RWPE2 (cell line): Measurements from ENCODE around the gene HMMR.

Experiments used
- ATAC-seq: fragments of 200-7000 bp; cut with Tn5 transposase; 3 replicates; pipeline ENCODE4 v1.9.1; 2021; ENCODE audit warnings: low read depth
- DNase-seq: peaks from one replicate; pipeline ENCODE4 v3.0.0-alpha.2; 2020; ENCODE audit warnings: low spot score
- H3K27ac ChIP-seq: fragments of 450-650 bp; 2 replicates; pipeline ENCODE4 v1.5.1; 2017; ENCODE audit warnings: mild to moderate bottlenecking; ENCODE audit not compliant: poor library complexity, severe bottlenecking
- H3K27me3 ChIP-seq: fragments of 250-450 bp; sonication (Bioruptor Pico); 2 replicates; pipeline ENCODE4 v1.5.1; 2021; ENCODE audit warnings: mild to moderate bottlenecking, moderate library complexity; ENCODE audit not compliant: insufficient read depth, poor library complexity, severe bottlenecking
- H3K36me3 ChIP-seq: fragments of 250-450 bp; sonication (Bioruptor Pico); 2 replicates; pipeline ENCODE4 v1.5.1; 2020; ENCODE audit warnings: low read depth, mild to moderate bottlenecking, moderate library complexity
- H3K4me1 ChIP-seq: fragments of 250-450 bp; sonication (Bioruptor Pico); 2 replicates; pipeline ENCODE4 v1.5.1; 2021; ENCODE audit warnings: mild to moderate bottlenecking, moderate library complexity; ENCODE audit not compliant: insufficient read depth, poor library complexity, severe bottlenecking
- H3K4me3 ChIP-seq: fragments of 250-450 bp; sonication (Bioruptor Pico); 2 replicates; pipeline ENCODE4 v1.5.1; 2021; ENCODE audit warnings: mild to moderate bottlenecking, moderate library complexity; ENCODE audit not compliant: severe bottlenecking
- H3K9me3 ChIP-seq: fragments of 250-450 bp; sonication (Bioruptor Pico); 2 replicates; pipeline ENCODE4 v1.5.1; 2021; ENCODE audit warnings: mild to moderate bottlenecking, moderate library complexity; ENCODE audit not compliant: severe bottlenecking
- TF ChIP-seq, protein P1 (sequence below): fragments of 450-650 bp; IDR thresholded peaks from one replicate; pipeline ENCODE4 v1.5.1; 2017; ENCODE audit warnings: mild to moderate bottlenecking, moderate library complexity; ENCODE audit not compliant: poor library complexity, severe bottlenecking

Gene HMMR

DNA sequence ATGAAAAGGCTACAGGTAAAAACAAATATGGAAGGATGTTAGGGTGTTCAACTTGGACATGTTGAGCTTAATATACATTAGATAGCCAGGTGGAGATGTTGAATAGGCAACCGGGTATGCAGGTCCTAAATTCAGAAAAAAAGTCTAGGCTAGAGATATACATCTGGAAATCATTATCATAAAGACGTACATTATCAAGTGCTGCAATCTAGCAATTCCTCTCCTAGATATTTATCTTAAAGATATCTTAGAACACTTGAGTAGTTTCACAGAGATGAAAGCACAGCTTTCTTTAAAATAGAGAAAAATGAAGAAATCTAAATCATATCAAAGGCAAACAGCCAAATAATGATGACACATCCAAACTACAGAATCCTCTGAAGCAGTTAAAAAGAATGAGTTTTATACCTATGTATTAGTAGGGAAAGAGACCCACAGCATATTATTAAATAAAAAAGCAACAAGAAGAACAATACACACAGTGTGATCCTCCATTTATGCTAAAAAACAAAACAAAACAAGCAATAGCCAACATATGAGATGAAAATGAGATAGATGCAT, 4.3 kb upstream of the HMMR start:
- TF ChIP-seq, protein P1, sequence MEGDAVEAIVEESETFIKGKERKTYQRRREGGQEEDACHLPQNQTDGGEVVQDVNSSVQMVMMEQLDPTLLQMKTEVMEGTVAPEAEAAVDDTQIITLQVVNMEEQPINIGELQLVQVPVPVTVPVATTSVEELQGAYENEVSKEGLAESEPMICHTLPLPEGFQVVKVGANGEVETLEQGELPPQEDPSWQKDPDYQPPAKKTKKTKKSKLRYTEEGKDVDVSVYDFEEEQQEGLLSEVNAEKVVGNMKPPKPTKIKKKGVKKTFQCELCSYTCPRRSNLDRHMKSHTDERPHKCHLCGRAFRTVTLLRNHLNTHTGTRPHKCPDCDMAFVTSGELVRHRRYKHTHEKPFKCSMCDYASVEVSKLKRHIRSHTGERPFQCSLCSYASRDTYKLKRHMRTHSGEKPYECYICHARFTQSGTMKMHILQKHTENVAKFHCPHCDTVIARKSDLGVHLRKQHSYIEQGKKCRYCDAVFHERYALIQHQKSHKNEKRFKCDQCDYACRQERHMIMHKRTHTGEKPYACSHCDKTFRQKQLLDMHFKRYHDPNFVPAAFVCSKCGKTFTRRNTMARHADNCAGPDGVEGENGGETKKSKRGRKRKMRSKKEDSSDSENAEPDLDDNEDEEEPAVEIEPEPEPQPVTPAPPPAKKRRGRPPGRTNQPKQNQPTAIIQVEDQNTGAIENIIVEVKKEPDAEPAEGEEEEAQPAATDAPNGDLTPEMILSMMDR = no peak
- DNase-seq (no peak), ATAC-seq (no peak)
- Histone ChIP-seq H3K27ac (no peak overlapping the region), H3K4me1 (peaks cover 12% of the 10 kb centered on the region), H3K9me3 (no peaks in the 10 kb centered on the region), H3K27me3 (no peaks in the 10 kb centered on the region), H3K4me3 (no peak overlapping the region), H3K36me3 (peaks cover 63% of the 10 kb centered on the region)

DNA sequence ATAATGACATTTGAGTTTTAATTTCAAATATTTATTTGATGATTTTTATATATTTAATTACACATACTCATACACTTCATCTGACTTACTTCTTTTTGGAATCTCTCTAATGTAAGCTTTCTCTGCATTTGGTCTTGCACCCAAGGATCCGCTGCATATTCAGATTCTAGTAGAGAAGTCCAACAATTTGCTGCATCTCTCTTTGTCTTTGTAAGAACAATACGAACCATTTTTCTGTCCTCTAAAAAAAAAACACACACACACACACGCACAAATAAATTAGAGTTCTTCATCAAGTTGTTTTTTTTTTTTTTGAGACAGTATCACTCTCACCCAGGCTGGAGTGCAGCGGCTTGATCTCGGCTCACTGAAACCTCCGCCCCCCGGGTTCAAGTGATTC, 3.6 kb upstream of the HMMR start:
- TF ChIP-seq, protein P1 = no peak
- H3K27me3 ChIP-seq = no peaks in the 10 kb centered on the region
- ATAC-seq = no peak
- peaks cover 56% of the 10 kb centered on the region for H3K36me3 ChIP-seq
- DNase-seq = no peak
- peaks cover 12% of the 10 kb centered on the region for H3K4me1 ChIP-seq
- no peak overlapping the region for H3K4me3 ChIP-seq
- H3K27ac ChIP-seq = no peak overlapping the region
- H3K9me3 ChIP-seq = no peaks in the 10 kb centered on the region

DNA sequence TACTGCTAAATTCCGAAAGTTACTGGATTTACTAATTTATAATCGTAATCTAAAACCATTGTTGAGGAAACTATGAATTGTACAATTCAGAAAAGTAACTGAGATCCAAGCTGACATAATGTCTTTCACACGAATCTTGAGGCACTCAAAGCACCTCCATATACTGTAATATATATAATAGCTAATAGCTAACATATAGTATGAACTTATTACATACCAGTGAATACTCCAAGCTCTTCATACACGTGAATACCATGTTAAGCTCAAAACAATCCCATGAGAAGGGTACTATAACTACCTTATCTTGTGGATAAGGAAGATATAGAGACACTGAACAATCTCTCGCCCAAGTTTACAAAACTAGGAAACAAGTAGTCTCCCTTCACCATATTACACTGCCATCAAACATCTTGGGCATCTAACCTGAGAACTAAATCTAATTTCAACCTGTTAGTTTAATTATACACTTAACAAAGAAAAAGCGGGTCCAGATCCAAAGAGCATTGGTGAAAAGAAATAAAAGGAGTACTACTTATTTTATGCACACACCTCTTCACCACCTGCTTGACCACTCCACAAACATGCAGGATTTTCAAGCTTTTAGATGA, 1.6 kb upstream of the HMMR start:
- peak overlapping the region; percentile 63 for H3K4me3 ChIP-seq
- no peak for ATAC-seq
- TF ChIP-seq, protein P1 = no peak
- H3K36me3 ChIP-seq = peaks cover 46% of the 10 kb centered on the region
- peak overlapping the region; percentile 86 for H3K27ac ChIP-seq
- H3K27me3 ChIP-seq = no peaks in the 10 kb centered on the region
- no peak for DNase-seq
- peaks cover 22% of the 10 kb centered on the region for H3K4me1 ChIP-seq
- H3K9me3 ChIP-seq = no peaks in the 10 kb centered on the region

DNA sequence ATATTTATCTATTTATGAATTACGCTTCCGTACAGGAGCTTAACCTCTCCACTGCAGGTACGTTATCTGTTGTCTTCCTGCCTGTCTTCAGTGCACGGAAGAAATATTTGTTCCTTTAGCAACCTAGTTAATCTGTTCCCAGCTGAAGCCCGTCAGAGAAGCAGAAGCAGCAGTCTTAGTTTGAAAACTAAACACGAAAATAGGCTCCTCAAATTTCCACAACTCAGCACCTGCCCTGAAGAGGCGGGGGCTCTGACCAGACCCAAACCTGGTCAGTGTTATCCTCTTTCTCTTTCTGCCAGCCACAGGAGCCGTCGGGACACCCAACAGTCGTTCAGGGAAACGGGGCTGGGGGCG, 992 bp upstream of the HMMR start:
- peaks cover 46% of the 10 kb centered on the region for H3K36me3 ChIP-seq
- peaks cover 22% of the 10 kb centered on the region for H3K4me1 ChIP-seq
- no peaks in the 10 kb centered on the region for H3K27me3 ChIP-seq
- no peaks in the 10 kb centered on the region for H3K9me3 ChIP-seq
- H3K27ac ChIP-seq = peak overlapping the region; percentile 86
- ATAC-seq (peak; percentile 3), DNase-seq (no peak)
- H3K4me3 ChIP-seq = peak overlapping the region; percentile 63
- TF ChIP-seq, protein P1 = no peak
